Mucosa of descending colon (tissue), 3 donors: Measurements from ENCODE around the gene DIAPH2. TPM values are rescaled to one million over a fixed set of nuclear protein-coding genes. Genes with fewer than 3 reads are reported as not detected.

Source experiments
- ATAC-seq: fragments of 200-7000 bp; cut with Tn5 transposase; one replicate; pipeline ENCODE4 v1.9.1; 2020; ENCODE audit warnings: mild to moderate bottlenecking, moderate library complexity
- DNase-seq, 3 donors: peaks; one replicate each; pipeline ENCODE4 v3.0.0-alpha.2; 2020
- H3K36me3 ChIP-seq: fragments of 200-600 bp; one replicate; pipeline ENCODE4 v1.8.0; 2021; ENCODE audit warnings: low read depth, mild to moderate bottlenecking
- H3K4me1 ChIP-seq: fragments of 200-600 bp; one replicate; pipeline ENCODE4 v1.8.0; 2021; ENCODE audit warnings: low read depth, mild to moderate bottlenecking
- H3K4me3 ChIP-seq: fragments of 200-600 bp; one replicate; pipeline ENCODE4 v1.8.0; 2021; ENCODE audit warnings: mild to moderate bottlenecking
- H3K9me3 ChIP-seq: fragments of 200-600 bp; one replicate; pipeline ENCODE4 v1.8.0; 2021; ENCODE audit warnings: mild to moderate bottlenecking
- CTCF ChIP-seq: fragments of 200-600 bp; IDR thresholded peaks from one replicate; pipeline ENCODE4 v1.8.0; 2022; ENCODE audit warnings: antibody characterized with exemption, mild to moderate bottlenecking
- intact Hi-C, 2 donors: fragments of 100-400 bp; cut with DNase I in 1 of 2; cut with micrococcal nuclease in 1 of 2; formaldehyde crosslinking; loops; one replicate each; pipeline versions ENCODE4 v1.11.0 to v1.11.1; 2022; cut with DNase I, micrococcal nuclease
- total RNA-seq, 3 donors: library from RNA; stranded (reverse); fragmentation: NEBNext Ultra II Directional in 2 of 3; extraction: Animal tissue kit (Norgen Biotek cat#: 25700) in 2 of 3; gene quantifications; one replicate each; pipeline versions ENCODE4 v1.2.1 to v1.2.4, GENCODE V29; 2021 to 2023
- donor health status: DM: no; HTN: no; CAD: no; lungs with moderate emphysema.
- donor health status: DM: no; HTN: no; CAD: no.
- donor health status: DM: no; HTN: yes; CAD: no.

DIAPH2 gene
- total RNA-seq, 3 donors from 2014 or later, result 26.7 to 40.2 (median 29.6) TPM

- ATAC-seq (no peak), DNase-seq (no peak)
- Histone ChIP-seq H3K4me3 (no peak overlapping the region), H3K36me3 (no peaks in the 10 kb centered on the region), H3K9me3 (no peaks in the 10 kb centered on the region), H3K4me1 (no peaks in the 10 kb centered on the region)
- intact Hi-C loops, result no loop called here
- TF ChIP-seq CTCF, result no peak
Observed at GRCh38 chrX:97309487-97310116, 625.0 kb downstream of the DIAPH2 start.

GRCh38 chrX:97310373-97310772 lies 625.7 kb downstream of the DIAPH2 start:
- Histone ChIP-seq H3K4me1 (no peaks in the 10 kb centered on the region), H3K4me3 (no peak overlapping the region), H3K36me3 (no peaks in the 10 kb centered on the region), H3K9me3 (no peaks in the 10 kb centered on the region)
- no peak for TF ChIP-seq CTCF
- DNase-seq, result no peak
- no peak for ATAC-seq
- intact Hi-C loops, result no loop called here

- no peak for TF ChIP-seq CTCF
- intact Hi-C loops, result no loop called here
- ATAC-seq (no peak), DNase-seq (no peak)
- H3K4me1 ChIP-seq, result no peaks in the 10 kb centered on the region
- H3K36me3 ChIP-seq, result no peaks in the 10 kb centered on the region
- H3K4me3 ChIP-seq, result no peak overlapping the region
- H3K9me3 ChIP-seq, result no peaks in the 10 kb centered on the region
Observed at GRCh38 chrX:97311066-97311778, 626.6 kb downstream of the DIAPH2 start.

- Histone ChIP-seq H3K4me3 (no peak overlapping the region), H3K9me3 (no peaks in the 10 kb centered on the region), H3K36me3 (no peaks in the 10 kb centered on the region), H3K4me1 (no peaks in the 10 kb centered on the region)
- no peak for TF ChIP-seq CTCF
- intact Hi-C loops, result no loop called here
- ATAC-seq (no peak), DNase-seq (no peak)
Observed at GRCh38 chrX:97314345-97314744, 629.7 kb downstream of the DIAPH2 start.

GRCh38 chrX:97315939-97316338 lies 631.3 kb downstream of the DIAPH2 start:
- ATAC-seq (no peak), DNase-seq (no peak)
- Histone ChIP-seq H3K9me3 (no peaks in the 10 kb centered on the region), H3K4me1 (no peaks in the 10 kb centered on the region), H3K36me3 (no peaks in the 10 kb centered on the region), H3K4me3 (no peak overlapping the region)
- intact Hi-C loops, result no loop called here
- no peak for TF ChIP-seq CTCF
